K562 (cell line): Measurements from ENCODE around the gene EGFL7. TPM values are rescaled to one million over a fixed set of nuclear protein-coding genes. Genes with fewer than 3 reads are reported as not detected.

Source experiments
- HNRNPH1 ChIP-seq: fragments of 200-400 bp; formaldehyde crosslinking; optimal IDR thresholded peaks from 2 replicates; pipeline ENCODE3; 2017; ENCODE audit warnings: low read depth, mild to moderate bottlenecking, low read length, moderate library complexity
- RAD51 ChIP-seq: fragments of 450-650 bp; IDR thresholded peaks from 2 replicates; pipeline ENCODE4 v1.7.1; 2016; ENCODE audit warnings: low read depth, mild to moderate bottlenecking, borderline replicate concordance
- STAT5A ChIP-seq: IDR thresholded peaks from 2 replicates; pipeline ENCODE4 v1.6.1; 2012; ENCODE audit warnings: low read length, inconsistent platforms, borderline replicate concordance
- ZNF224 ChIP-seq: sonication (generic); formaldehyde crosslinking; IDR thresholded peaks from 2 replicates; pipeline ENCODE4 v1.8.0; 2022; ENCODE audit warnings: mild to moderate bottlenecking, missing genetic modification reagents
- ZNF263 ChIP-seq: sonication (generic); formaldehyde crosslinking; IDR thresholded peaks from 2 replicates; pipeline ENCODE4 v1.8.0; 2022; ENCODE audit warnings: mild to moderate bottlenecking, missing genetic modification reagents, borderline replicate concordance
- ZNF407 ChIP-seq: fragments of 450-650 bp; IDR thresholded peaks from 2 replicates; pipeline ENCODE4 v1.6.1; 2016; ENCODE audit warnings: low read depth
- ZNF766 ChIP-seq: fragments of 200-800 bp; sonication (Bioruptor generic); conservative IDR thresholded peaks from 2 replicates; pipeline ENCODE4 v1.6.1; 2016; ENCODE audit warnings: missing genetic modification characterization, missing compliant biosample characterization
- ZNF780A ChIP-seq: fragments of 250-450 bp; sonication (Bioruptor Pico); IDR thresholded peaks from 2 replicates; pipeline ENCODE4 v1.5.0; 2021; ENCODE audit warnings: mild to moderate bottlenecking
- polyA plus RNA-seq, 8 experiments: library from polyadenylated mRNA; depleted of rRNA in 4 of 8; stranded (reverse) in 5 of 8; unstranded in 3 of 8; fragments of >200 nt; fragmentation: Nextera tagmentation in 2 of 8; fragmentation: Illumina TruSeq in 1 of 8; extraction: Ambion mirVana in 2 of 8; extraction: Trizol in 1 of 8; gene quantifications; 2 replicates each; pipeline versions ENCODE4 v1.2.1 to v1.2.3, GENCODE V29; 2011 to 2014; ENCODE audit warnings: inconsistent platforms in 1 of 8, missing spikeins in 1 of 8
- total RNA-seq, 7 experiments: library from RNA; depleted of rRNA in 6 of 7; stranded (reverse); fragments of >200 nt in 6 of 7; fragmentation: Illumina TruSeq in 2 of 7; extraction: Trizol in 2 of 7; gene quantifications; 2 replicates each; pipeline versions ENCODE4 v1.2.1 to v1.2.3, GENCODE V29; 2011 to 2021; ENCODE audit warnings: low replicate concordance in 1 of 7
- TF ChIP-seq, protein P1 (sequence below): sonication (generic); formaldehyde crosslinking; IDR thresholded peaks from 2 replicates; pipeline ENCODE4 v1.8.0; 2023; ENCODE audit warnings: mild to moderate bottlenecking, missing genetic modification reagents
- TF ChIP-seq, protein P2 (sequence below): fragments of 200-800 bp; sonication (Bioruptor generic); IDR thresholded peaks from 2 replicates; pipeline ENCODE4 v1.6.1; 2017; ENCODE audit warnings: missing genetic modification characterization, missing compliant biosample characterization
- TF ChIP-seq, protein P3 (sequence below), 2 experiments: fragments of 250-450 bp in 1 of 2; fragments of 450-650 bp in 1 of 2; sonication (Bioruptor Pico) in 1 of 2; IDR thresholded peaks; 2 replicates each; pipeline versions ENCODE4 v1.6.1 to v1.8.0; 2016 to 2021; ENCODE audit warnings: mild to moderate bottlenecking in 2 of 2, moderate library complexity in 2 of 2, missing compliant biosample characterization in 1 of 2, missing genetic modification characterization in 1 of 2

EGFL7 gene
- total and polyA plus RNA-seq, 9 of the 15 experiments (the other 6 are each of a cell fraction or from before 2014, with no cell fraction given) = 1.5 to 286 (median 55.5) TPM

- TF ChIP-seq, protein P1, sequence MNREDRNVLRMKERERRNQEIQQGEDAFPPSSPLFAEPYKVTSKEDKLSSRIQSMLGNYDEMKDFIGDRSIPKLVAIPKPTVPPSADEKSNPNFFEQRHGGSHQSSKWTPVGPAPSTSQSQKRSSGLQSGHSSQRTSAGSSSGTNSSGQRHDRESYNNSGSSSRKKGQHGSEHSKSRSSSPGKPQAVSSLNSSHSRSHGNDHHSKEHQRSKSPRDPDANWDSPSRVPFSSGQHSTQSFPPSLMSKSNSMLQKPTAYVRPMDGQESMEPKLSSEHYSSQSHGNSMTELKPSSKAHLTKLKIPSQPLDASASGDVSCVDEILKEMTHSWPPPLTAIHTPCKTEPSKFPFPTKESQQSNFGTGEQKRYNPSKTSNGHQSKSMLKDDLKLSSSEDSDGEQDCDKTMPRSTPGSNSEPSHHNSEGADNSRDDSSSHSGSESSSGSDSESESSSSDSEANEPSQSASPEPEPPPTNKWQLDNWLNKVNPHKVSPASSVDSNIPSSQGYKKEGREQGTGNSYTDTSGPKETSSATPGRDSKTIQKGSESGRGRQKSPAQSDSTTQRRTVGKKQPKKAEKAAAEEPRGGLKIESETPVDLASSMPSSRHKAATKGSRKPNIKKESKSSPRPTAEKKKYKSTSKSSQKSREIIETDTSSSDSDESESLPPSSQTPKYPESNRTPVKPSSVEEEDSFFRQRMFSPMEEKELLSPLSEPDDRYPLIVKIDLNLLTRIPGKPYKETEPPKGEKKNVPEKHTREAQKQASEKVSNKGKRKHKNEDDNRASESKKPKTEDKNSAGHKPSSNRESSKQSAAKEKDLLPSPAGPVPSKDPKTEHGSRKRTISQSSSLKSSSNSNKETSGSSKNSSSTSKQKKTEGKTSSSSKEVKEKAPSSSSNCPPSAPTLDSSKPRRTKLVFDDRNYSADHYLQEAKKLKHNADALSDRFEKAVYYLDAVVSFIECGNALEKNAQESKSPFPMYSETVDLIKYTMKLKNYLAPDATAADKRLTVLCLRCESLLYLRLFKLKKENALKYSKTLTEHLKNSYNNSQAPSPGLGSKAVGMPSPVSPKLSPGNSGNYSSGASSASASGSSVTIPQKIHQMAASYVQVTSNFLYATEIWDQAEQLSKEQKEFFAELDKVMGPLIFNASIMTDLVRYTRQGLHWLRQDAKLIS = 0 out of 2 replicates have a peak, but pooled peaks have one; percentile 45
- TF ChIP-seq ZNF224 (CRISPR knock-in tag) (no peak), STAT5A (no peak), ZNF780A (CRISPR knock-in tag) (no peak), RAD51 (no peak), ZNF263 (CRISPR knock-in tag) (peak; percentile 20; the same call in 1 of the 2 replicates), ZNF766 (CRISPR knock-in tag) (peak; percentile 55; the same call in 1 of the 2 replicates), HNRNPH1 (no peak), ZNF407 (peak; percentile 26; the same call in 1 of the 2 replicates)
- TF ChIP-seq, protein P2, sequence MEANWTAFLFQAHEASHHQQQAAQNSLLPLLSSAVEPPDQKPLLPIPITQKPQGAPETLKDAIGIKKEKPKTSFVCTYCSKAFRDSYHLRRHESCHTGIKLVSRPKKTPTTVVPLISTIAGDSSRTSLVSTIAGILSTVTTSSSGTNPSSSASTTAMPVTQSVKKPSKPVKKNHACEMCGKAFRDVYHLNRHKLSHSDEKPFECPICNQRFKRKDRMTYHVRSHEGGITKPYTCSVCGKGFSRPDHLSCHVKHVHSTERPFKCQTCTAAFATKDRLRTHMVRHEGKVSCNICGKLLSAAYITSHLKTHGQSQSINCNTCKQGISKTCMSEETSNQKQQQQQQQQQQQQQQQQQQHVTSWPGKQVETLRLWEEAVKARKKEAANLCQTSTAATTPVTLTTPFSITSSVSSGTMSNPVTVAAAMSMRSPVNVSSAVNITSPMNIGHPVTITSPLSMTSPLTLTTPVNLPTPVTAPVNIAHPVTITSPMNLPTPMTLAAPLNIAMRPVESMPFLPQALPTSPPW (CRISPR knock-in tag) = peak; percentile 70
- TF ChIP-seq, protein P3, sequence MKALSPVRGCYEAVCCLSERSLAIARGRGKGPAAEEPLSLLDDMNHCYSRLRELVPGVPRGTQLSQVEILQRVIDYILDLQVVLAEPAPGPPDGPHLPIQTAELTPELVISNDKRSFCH (CRISPR knock-in tag; IDR thresholded peaks at IDR 0.05) = no peak
- TF ChIP-seq, protein P3 (tag; IDR thresholded peaks at IDR 0.05) = 0 out of 2 replicates have a peak, but pooled peaks have one; percentile 34
These were observed 49.3 kb downstream of the EGFL7 start, which contains the start of gene DIPK1B (continued) for GRCh38 chr9:136711751-136712689.
